Heart right ventricle (tissue), 16 donors: Measurements from ENCODE around the gene RAB12. TPM values are rescaled to one million over a fixed set of nuclear protein-coding genes. Genes with fewer than 3 reads are reported as not detected.

Experiments
- ATAC-seq, 8 donors: fragments of 200-7000 bp; cut with Tn5 transposase; one replicate each; pipeline ENCODE4 v1.9.1; 2020; ENCODE audit warnings: mild to moderate bottlenecking in 8 of 8, moderate library complexity in 8 of 8, moderate number of reproducible peaks in 1 of 8
- DNase-seq, 2 donors: peaks; one replicate each; pipeline ENCODE4 v3.0.0-alpha.2; 2020
- H3K27ac ChIP-seq, 10 donors: fragments of 200-600 bp; sonication (generic) in 2 of 10; one replicate each; pipeline versions ENCODE4 v1.5.0 to v1.8.0; 2020 to 2022; ENCODE audit warnings: mild to moderate bottlenecking in 3 of 10
- H3K27me3 ChIP-seq, 7 donors: fragments of 200-600 bp; one replicate each; pipeline ENCODE4 v1.8.0; 2021 to 2022; ENCODE audit warnings: mild to moderate bottlenecking in 2 of 7
- H3K36me3 ChIP-seq, 9 donors: fragments of 200-600 bp; sonication (generic) in 1 of 9; one replicate each; pipeline versions ENCODE4 v1.5.0 to v1.8.0; 2020 to 2022; ENCODE audit warnings: mild to moderate bottlenecking in 2 of 9
- H3K4me1 ChIP-seq, 9 donors: fragments of 200-600 bp; sonication (generic) in 1 of 9; one replicate each; pipeline versions ENCODE4 v1.5.0 to v1.8.0; 2020 to 2022; ENCODE audit warnings: mild to moderate bottlenecking in 4 of 9
- H3K4me3 ChIP-seq, 10 donors: fragments of 200-600 bp; sonication (generic) in 2 of 10; one replicate each; pipeline versions ENCODE4 v1.5.0 to v1.8.0; 2020 to 2022; ENCODE audit warnings: mild to moderate bottlenecking in 7 of 10, moderate library complexity in 2 of 10
- H3K9me3 ChIP-seq, 11 donors: fragments of 200-600 bp in 10 of 11; sonication (generic) in 2 of 11; one replicate each; pipeline versions ENCODE4 v1.5.0 to v1.8.0; 2013 to 2022; ENCODE audit warnings: mild to moderate bottlenecking in 2 of 11, control low read depth in 1 of 11, moderate library complexity in 1 of 11
- CTCF ChIP-seq, 9 donors: fragments of 200-600 bp; sonication (generic) in 2 of 9; IDR thresholded peaks; one replicate each; pipeline versions ENCODE4 v1.5.0 to v1.8.0; 2021 to 2022; ENCODE audit warnings: antibody characterized with exemption in 9 of 9, mild to moderate bottlenecking in 5 of 9, moderate library complexity in 1 of 9
- WGBS, 2 donors: extraction: QIAGEN DNeasy Blood & Tissue Kit; methylation state at CpG; one replicate each; pipeline ENCODE4 v1.1.7; 2013; ENCODE audit warnings: inconsistent platforms in 1 of 2; 5-methylcytosine and 5-hydroxymethylcytosine counted together
- intact Hi-C, 10 donors: fragments of 100-400 bp; cut with DNase I; formaldehyde crosslinking; loops; one replicate each; pipeline versions ENCODE4 v1.11.1 to v1.14.2; 2022
- polyA plus RNA-seq, 2 donors: library from polyadenylated mRNA; stranded (reverse); fragments of 200-250 nt; gene quantifications; one replicate each; pipeline ENCODE4 v1.2.3, GENCODE V29; 2013
- total RNA-seq, 10 donors: library from RNA; stranded (reverse); fragmentation: NEBNext Ultra II Directional in 3 of 10; extraction: Animal tissue kit (Norgen Biotek cat#: 25700) in 3 of 10; gene quantifications; one replicate each; pipeline versions ENCODE4 v1.2.1 to v1.2.4, GENCODE V29; 2021 to 2023
- donor health status: Arrhythmogenic right ventricular cardiomyopathy.
- donor health status: ischemic (EF 13 %, LVEDD 7.1; RV severe dilation, severe dysfunction).
- donor health status: healthy with polysubstance abuse.
- donor health status: DM: no; HTN: yes; CAD: no.
- donor health status: DM: no; HTN: no; CAD: no.
- donor health status: ischemic (EF 25% LVEDD 6.9; RV normal size, moderate dysfunction).
- donor health status: ischemic (EF 25% LVEDD 5.7; RV mildly dilated, moderate dysfunction).
- donor health status: healthy.
- donor health status: DM: yes; HTN: yes; CAD: no.
- donor health status: Ischemic cardiomyopathy.
- donor health status: ischemic (EF 35%, LVEDD 5.7; RV mildly dilated, moderate dysfunction).
- donor health status: nonischemic (EF 11% LVEDD 7.7; RV severe dilation, severe dysfunction).
- donor health status: DM: yes; HTN: yes; CAD: no.
- donor health status: PGD.
- donor health status: ischemic (EF 29% LVEDD 5.4; RV normal size, mild dysfunction).
- donor health status: nonischemic (EF 23%, LVEDD 6.1; RV moderate dilation, normal function).

Gene RAB12
- total and polyA plus RNA-seq, 12 donors = 40.8 to 121 (median 104) TPM

- H3K4me3 ChIP-seq = no peak overlapping the region
- H3K4me1 ChIP-seq = peaks cover 0 to 17% (median 0%) of the 10 kb centered on the region in 9 donors
- no peak for DNase-seq
- H3K27me3 ChIP-seq = peaks cover 0 to 3% (median 0%) of the 10 kb centered on the region in 7 donors
- intact Hi-C loops = loop anchor here in 2 of 10 donors (2.0 to 10.0 kb wide), 2 partner anchors 76 to 78 kb away; no protein-coding TSS in a partner anchor
- TF ChIP-seq CTCF (IDR thresholded peaks at IDR 0.05) = no peak
- no peak overlapping the region for H3K27ac ChIP-seq
- WGBS, 2 donors = 92 to 100% methylated on average over 2 of the region's 2 CpGs
- H3K36me3 ChIP-seq = no peaks in the 10 kb centered on the region
- H3K9me3 ChIP-seq = no peaks in the 10 kb centered on the region
- ATAC-seq = no peak
These were observed 6.7 kb upstream of the RAB12 start for GRCh38 chr18:8602557-8602956.

- ATAC-seq = no peak
- 56 to 60% methylated on average over 14 of the region's 14 CpGs for whole genome bisulfite sequencing, 2 donors
- intact Hi-C loops = loop anchor here in 2 of 10 donors (2.0 to 10.0 kb wide), 2 partner anchors 77 to 79 kb away; no protein-coding TSS in a partner anchor
These were observed 5.3 kb upstream of the RAB12 start for GRCh38 chr18:8603663-8604520.

GRCh38 chr18:8605974-8606373, 3.3 kb upstream of the RAB12 start:
- Histone ChIP-seq H3K4me1 (peaks cover 0 to 32% (median 11%) of the 10 kb centered on the region in 9 donors), H3K4me3 (no peak overlapping the region), H3K27me3 (no peaks in the 10 kb centered on the region), H3K27ac (no peak overlapping the region), H3K9me3 (no peaks in the 10 kb centered on the region), H3K36me3 (no peaks in the 10 kb centered on the region)
- WGBS, 2 donors = 89 to 93% methylated on average over 8 of the region's 8 CpGs
- intact Hi-C loops = loop anchor here in 1 of 10 donors (5.0 to 10.0 kb wide), 2 partner anchors 44 to 81 kb away; no protein-coding TSS in a partner anchor
- no peak for TF ChIP-seq CTCF (IDR thresholded peaks at IDR 0.05)
- DNase-seq = no peak
- ATAC-seq = no peak

More at GRCh38 chr18:8603663-8604520, 5.3 kb upstream of the RAB12 start:
- Histone ChIP-seq H3K27me3 (no peaks in the 10 kb centered on the region), H3K4me1 (peaks cover 0 to 26% (median 4%) of the 10 kb centered on the region in 9 donors), H3K36me3 (no peaks in the 10 kb centered on the region), H3K4me3 (peak overlapping the region in 4 of 10 donors; percentile 25 to 33 (median 28)), H3K27ac (peak overlapping the region in 1 of 10 donors; percentile 4), H3K9me3 (no peaks in the 10 kb centered on the region)
- DNase-seq = no peak
- no peak for TF ChIP-seq CTCF (IDR thresholded peaks at IDR 0.05)
